Calu3 (cell line): ENCODE measurements around the gene ENPP3. TPM values are rescaled to one million over a fixed set of nuclear protein-coding genes. Genes with fewer than 3 reads are reported as not detected.

Experiments used
- BruUV-seq: library from RNA; stranded (reverse); fragments of 400-500 nt; replicated peaks from 2 replicates; lab custom pipeline; 2021; lab: Mats Ljungman, UMichigan
- CTCF ChIA-PET: fragments of 300-600 bp; sonication (Branson Sonifier 250); formaldehyde crosslinking; loops from one replicate; lab custom pipeline; 2022; ENCODE audit warnings: antibody characterized with exemption; lab: Charles Lee
- DNase-seq: peaks from one replicate; pipeline ENCODE4 v3.0.0; 2022
- H3K27ac Mint-ChIP-seq: one replicate; pipeline ENCODE4 v1.8.0; 2022; ENCODE audit warnings: mixed read lengths; ENCODE audit not compliant: unreplicated experiment
- H3K27me3 Mint-ChIP-seq: one replicate; pipeline ENCODE4 v1.8.0; 2022; ENCODE audit warnings: mixed read lengths; ENCODE audit not compliant: unreplicated experiment
- H3K36me3 Mint-ChIP-seq: one replicate; pipeline ENCODE4 v1.8.0; 2022; ENCODE audit warnings: mild to moderate bottlenecking, moderate library complexity, mixed read lengths; ENCODE audit not compliant: insufficient read depth, unreplicated experiment
- H3K4me1 Mint-ChIP-seq: one replicate; pipeline ENCODE4 v1.8.0; 2022; ENCODE audit warnings: mild to moderate bottlenecking, low read depth, mixed read lengths; ENCODE audit not compliant: unreplicated experiment
- H3K4me3 Mint-ChIP-seq: one replicate; pipeline ENCODE4 v1.8.0; 2022; ENCODE audit warnings: mild to moderate bottlenecking, low read depth, moderate library complexity, mixed read lengths; ENCODE audit not compliant: unreplicated experiment
- H3K9me3 Mint-ChIP-seq: one replicate; pipeline ENCODE4 v1.8.0; 2022; ENCODE audit warnings: low read depth, mixed read lengths; ENCODE audit not compliant: unreplicated experiment
- intact Hi-C: fragments of 100-400 bp; cut with micrococcal nuclease; formaldehyde crosslinking; loops from one replicate; pipeline ENCODE4 v1.10.0; 2022; ENCODE audit not compliant: unreplicated experiment
- total RNA-seq: library from RNA; stranded (reverse); gene quantifications from 2 replicates; pipeline ENCODE4 v1.2.3, GENCODE V29; 2022
- TF ChIP-seq, protein P1 (sequence below): fragments of 200-600 bp; IDR thresholded peaks from one replicate; pipeline ENCODE4 v1.8.0; 2022; ENCODE audit warnings: antibody characterized with exemption; ENCODE audit not compliant: unreplicated experiment

ENPP3 gene
- total RNA-seq, 1 experiment from 2014 or later = not detected

DNA sequence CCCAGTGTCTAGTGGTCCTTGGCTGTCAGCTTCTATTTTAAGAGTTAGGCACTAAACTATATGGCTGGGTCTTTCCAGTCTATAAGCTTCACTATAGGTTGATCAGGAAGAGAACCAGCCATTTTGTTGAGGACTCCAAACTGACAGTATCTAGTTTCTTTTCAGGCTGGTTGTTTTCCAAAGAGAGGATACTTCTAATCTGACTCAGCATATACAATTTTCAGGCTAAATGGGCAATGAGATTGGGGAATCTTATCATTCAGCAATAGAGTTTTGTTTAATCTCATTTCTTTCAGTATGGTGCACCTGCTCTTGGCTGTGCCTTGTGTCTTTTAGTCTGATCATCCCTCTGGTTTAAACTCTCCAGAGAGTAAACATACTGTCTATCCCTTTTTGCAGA is 94.1 kb downstream of the ENPP3 start:
- no TSS peak for BruUV-seq
- no peaks in the 10 kb centered on the region for H3K36me3 Mint-ChIP-seq
- H3K27me3 Mint-ChIP-seq = peaks cover 15% of the 10 kb centered on the region
- H3K4me3 Mint-ChIP-seq = no peak overlapping the region
- H3K27ac Mint-ChIP-seq = no peak overlapping the region
- H3K4me1 Mint-ChIP-seq = no peaks in the 10 kb centered on the region
- intact Hi-C loops = no loop called here
- no peaks in the 10 kb centered on the region for H3K9me3 Mint-ChIP-seq
- DNase-seq = no peak
- TF ChIP-seq, protein P1, sequence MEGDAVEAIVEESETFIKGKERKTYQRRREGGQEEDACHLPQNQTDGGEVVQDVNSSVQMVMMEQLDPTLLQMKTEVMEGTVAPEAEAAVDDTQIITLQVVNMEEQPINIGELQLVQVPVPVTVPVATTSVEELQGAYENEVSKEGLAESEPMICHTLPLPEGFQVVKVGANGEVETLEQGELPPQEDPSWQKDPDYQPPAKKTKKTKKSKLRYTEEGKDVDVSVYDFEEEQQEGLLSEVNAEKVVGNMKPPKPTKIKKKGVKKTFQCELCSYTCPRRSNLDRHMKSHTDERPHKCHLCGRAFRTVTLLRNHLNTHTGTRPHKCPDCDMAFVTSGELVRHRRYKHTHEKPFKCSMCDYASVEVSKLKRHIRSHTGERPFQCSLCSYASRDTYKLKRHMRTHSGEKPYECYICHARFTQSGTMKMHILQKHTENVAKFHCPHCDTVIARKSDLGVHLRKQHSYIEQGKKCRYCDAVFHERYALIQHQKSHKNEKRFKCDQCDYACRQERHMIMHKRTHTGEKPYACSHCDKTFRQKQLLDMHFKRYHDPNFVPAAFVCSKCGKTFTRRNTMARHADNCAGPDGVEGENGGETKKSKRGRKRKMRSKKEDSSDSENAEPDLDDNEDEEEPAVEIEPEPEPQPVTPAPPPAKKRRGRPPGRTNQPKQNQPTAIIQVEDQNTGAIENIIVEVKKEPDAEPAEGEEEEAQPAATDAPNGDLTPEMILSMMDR = no peak
- CTCF ChIA-PET = interaction anchor here (0.8 kb wide), 1 partner anchor 14 kb away, joined by 3 read pairs; no protein-coding TSS in a partner anchor

GRCh38 chr6:131733376-131734016 is 96.4 kb downstream of the ENPP3 start:
- Mint-ChIP-seq H3K4me3 (no peak overlapping the region), H3K9me3 (no peaks in the 10 kb centered on the region)
- BruUV-seq = no TSS peak

GRCh38 chr6:131736003-131736596 is 99.0 kb downstream of the ENPP3 start:
- DNase-seq = no peak
- Mint-ChIP-seq H3K9me3 (no peaks in the 10 kb centered on the region), H3K27me3 (peaks cover 18% of the 10 kb centered on the region), H3K36me3 (no peaks in the 10 kb centered on the region), H3K27ac (no peak overlapping the region), H3K4me3 (no peak overlapping the region), H3K4me1 (no peaks in the 10 kb centered on the region)
- no TSS peak for BruUV-seq
- CTCF ChIA-PET = no interaction called here
- intact Hi-C loops = no loop called here
- TF ChIP-seq, protein P1 = no peak

More at GRCh38 chr6:131733376-131734016, 96.4 kb downstream of the ENPP3 start:
- intact Hi-C loops = no loop called here
- no peak for DNase-seq
- Mint-ChIP-seq H3K27ac (no peak overlapping the region), H3K4me1 (no peaks in the 10 kb centered on the region), H3K27me3 (peaks cover 26% of the 10 kb centered on the region), H3K36me3 (no peaks in the 10 kb centered on the region)
- TF ChIP-seq, protein P1 = no peak
- CTCF ChIA-PET = no interaction called here

- no peak overlapping the region for H3K4me3 Mint-ChIP-seq
- no peaks in the 10 kb centered on the region for H3K9me3 Mint-ChIP-seq
- no peak overlapping the region for H3K27ac Mint-ChIP-seq
- no peaks in the 10 kb centered on the region for H3K36me3 Mint-ChIP-seq
- DNase-seq = no peak
- peaks cover 13% of the 10 kb centered on the region for H3K27me3 Mint-ChIP-seq
- intact Hi-C loops = no loop called here
- BruUV-seq = no TSS peak
- H3K4me1 Mint-ChIP-seq = no peaks in the 10 kb centered on the region
- CTCF ChIA-PET = no interaction called here
- TF ChIP-seq, protein P1 = no peak
These were observed 99.7 kb downstream of the ENPP3 start for GRCh38 chr6:131736811-131737210.
